Retinal pigment epithelial cell (primary cell): ENCODE measurements around the gene ELMO3.

Experiments
- DNase-seq: peaks from one replicate; pipeline ENCODE4 v3.0.0-alpha.2; 2010; ENCODE audit warnings: low read depth
- H3K4me3 ChIP-seq: 2 replicates; pipeline ENCODE4 v1.5.1; 2011; ENCODE audit warnings: mild to moderate bottlenecking, low read length, control low read depth, moderate library complexity
- TF ChIP-seq, protein P1 (sequence below): conservative IDR thresholded peaks from 2 replicates; pipeline ENCODE4 v1.5.1; 2011; ENCODE audit warnings: low read depth, low read length, control low read depth, inconsistent platforms

ELMO3 gene

GRCh38 chr16:67244387-67245185 lies 45.7 kb downstream of the ELMO3 start:
- TF ChIP-seq, protein P1, sequence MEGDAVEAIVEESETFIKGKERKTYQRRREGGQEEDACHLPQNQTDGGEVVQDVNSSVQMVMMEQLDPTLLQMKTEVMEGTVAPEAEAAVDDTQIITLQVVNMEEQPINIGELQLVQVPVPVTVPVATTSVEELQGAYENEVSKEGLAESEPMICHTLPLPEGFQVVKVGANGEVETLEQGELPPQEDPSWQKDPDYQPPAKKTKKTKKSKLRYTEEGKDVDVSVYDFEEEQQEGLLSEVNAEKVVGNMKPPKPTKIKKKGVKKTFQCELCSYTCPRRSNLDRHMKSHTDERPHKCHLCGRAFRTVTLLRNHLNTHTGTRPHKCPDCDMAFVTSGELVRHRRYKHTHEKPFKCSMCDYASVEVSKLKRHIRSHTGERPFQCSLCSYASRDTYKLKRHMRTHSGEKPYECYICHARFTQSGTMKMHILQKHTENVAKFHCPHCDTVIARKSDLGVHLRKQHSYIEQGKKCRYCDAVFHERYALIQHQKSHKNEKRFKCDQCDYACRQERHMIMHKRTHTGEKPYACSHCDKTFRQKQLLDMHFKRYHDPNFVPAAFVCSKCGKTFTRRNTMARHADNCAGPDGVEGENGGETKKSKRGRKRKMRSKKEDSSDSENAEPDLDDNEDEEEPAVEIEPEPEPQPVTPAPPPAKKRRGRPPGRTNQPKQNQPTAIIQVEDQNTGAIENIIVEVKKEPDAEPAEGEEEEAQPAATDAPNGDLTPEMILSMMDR, result no peak
- no peak overlapping the region for H3K4me3 ChIP-seq
- DNase-seq, result no peak

DNA sequence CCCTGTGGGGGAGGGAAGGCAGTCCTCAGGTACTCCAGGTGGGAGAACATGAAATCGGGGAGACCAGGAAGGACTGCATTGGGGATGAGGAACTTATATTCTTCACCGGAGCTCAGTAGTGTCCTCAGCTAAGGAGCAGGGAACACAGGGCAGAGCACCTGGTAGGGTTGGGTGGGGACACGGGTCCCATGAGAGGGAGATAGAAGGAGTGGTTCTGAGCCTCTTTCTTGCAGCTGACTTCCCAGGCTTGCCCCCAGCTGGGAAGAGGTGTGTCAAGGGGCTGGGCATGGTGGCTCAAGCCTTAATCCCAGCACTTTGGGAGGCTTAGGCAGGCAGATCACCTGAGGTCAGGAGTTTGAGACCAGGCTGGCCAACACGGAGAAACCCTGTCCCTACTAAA lies 46.3 kb downstream of the ELMO3 start:
- TF ChIP-seq, protein P1, result no peak
- no peak for DNase-seq
- no peak overlapping the region for H3K4me3 ChIP-seq

GRCh38 chr16:67245674-67246080 lies 46.7 kb downstream of the ELMO3 start:
- DNase-seq, result no peak
- H3K4me3 ChIP-seq, result peak overlapping the region; percentile 69
- TF ChIP-seq, protein P1, result no peak

DNA sequence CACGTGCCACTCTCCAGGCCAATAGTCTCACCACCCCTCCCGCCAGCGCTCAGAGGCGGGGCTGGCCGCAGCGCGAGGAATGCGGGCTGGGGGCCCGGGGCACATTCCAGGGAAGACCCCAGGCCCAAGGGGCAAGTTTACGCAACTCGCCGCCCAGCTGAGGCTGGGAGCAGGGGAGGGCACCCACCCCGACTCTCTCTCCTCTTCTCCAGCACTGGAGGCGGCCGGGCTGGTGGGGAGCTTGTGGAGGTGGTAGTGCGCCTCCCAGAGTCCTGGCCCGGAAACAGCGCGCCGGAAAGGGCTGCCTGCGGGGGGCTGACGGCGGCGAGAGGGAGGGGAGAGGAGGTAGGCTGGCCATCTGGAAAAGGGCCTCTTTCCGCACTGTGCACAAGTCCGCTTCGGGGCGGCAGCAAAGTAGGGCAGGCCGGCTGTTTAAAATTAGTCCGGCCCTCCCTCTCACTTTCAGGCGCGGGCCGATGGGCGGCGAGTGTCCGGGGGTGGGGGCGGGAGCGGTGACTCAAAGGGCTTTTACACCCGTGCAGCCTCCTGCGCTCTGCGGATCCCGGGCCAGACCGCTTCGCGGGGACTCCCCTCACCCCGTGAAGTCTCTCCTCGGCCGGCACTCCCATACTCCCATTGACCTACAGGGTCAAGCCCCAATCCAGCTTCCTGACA lies 47.3 kb downstream of the ELMO3 start:
- TF ChIP-seq, protein P1, result peak; percentile 50
- DNase-seq, result no peak
- peak overlapping the region; percentile 69 for H3K4me3 ChIP-seq

- DNase-seq, result no peak
- peak overlapping the region; percentile 69 for H3K4me3 ChIP-seq
- TF ChIP-seq, protein P1, result peak; percentile 23
These were observed 47.8 kb downstream of the ELMO3 start for GRCh38 chr16:67246756-67247191.

GRCh38 chr16:67247192-67248072 lies 48.5 kb downstream of the ELMO3 start, which contains the start of gene FHOD1:
FHOD1 (minus strand) TSS chr16:67247481; CDS start chr16:67247410, 71 bp downstream.
- DNase-seq, result peak; percentile 58
- TF ChIP-seq, protein P1, result no peak
- H3K4me3 ChIP-seq, result peak within 1 kb of the TSS; percentile 69
